Stimulated activated CD8-positive, alpha-beta memory T cell treated with anti-CD3 and anti-CD28 coated beads, Interleukin-12 subunit alpha, Interleukin-12 subunit beta, amount 100 ng/mL, for 24 hours (primary cell): ENCODE measurements around the gene KPNA3.
"Not testable (repeated sequence)": the region's sequence is repeated elsewhere in the genome, so short reads cannot be mapped to it uniquely, and the experiment has no call there.

Experiments
- DNase-seq: peaks from one replicate; pipeline ENCODE4 v3.0.0-alpha.2; 2020; ENCODE audit errors: extremely low read depth

Gene KPNA3

DNA sequence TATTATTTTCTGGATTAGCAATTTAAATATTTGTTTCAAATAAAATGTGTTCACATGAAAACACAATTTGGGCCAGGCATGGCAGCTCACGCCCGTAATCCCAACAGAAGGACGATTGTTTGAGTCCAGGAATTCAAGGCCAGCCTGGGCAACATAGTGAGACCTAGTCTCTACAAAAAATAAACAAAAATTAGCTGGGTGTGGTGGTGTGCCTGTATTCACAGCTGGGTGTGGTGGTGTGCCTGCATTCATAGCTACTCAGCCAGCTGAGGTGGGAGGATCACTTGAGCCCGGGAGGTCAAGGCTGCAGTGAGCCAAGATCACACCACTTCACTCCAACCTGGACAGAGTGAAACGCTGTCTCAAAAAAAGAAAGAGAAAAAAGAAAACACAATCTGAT, 46.4 kb downstream of the KPNA3 start:
- no peak for DNase-seq

DNA sequence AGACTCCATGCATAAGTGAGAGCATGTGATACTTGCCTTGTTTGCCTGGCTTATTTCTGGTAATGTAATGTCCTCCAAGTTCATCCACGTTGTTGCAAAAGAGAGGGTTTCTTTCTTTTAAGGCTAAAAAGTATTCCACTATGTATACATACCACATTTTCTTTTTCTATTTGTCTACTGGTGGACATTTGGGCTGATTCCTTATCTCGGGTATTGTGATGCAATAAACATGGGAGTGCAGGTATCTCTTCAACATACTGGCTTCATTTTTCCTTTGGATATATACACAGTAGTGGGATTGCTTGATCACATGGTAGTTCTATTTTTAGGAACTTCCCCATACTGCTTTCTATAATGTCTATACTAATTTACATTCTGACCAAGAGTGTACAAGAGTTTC, 51.6 kb downstream of the KPNA3 start:
- no peak for DNase-seq

GRCh38 chr13:49739498-49740187, 52.8 kb downstream of the KPNA3 start:
- DNase-seq: no peak

DNA sequence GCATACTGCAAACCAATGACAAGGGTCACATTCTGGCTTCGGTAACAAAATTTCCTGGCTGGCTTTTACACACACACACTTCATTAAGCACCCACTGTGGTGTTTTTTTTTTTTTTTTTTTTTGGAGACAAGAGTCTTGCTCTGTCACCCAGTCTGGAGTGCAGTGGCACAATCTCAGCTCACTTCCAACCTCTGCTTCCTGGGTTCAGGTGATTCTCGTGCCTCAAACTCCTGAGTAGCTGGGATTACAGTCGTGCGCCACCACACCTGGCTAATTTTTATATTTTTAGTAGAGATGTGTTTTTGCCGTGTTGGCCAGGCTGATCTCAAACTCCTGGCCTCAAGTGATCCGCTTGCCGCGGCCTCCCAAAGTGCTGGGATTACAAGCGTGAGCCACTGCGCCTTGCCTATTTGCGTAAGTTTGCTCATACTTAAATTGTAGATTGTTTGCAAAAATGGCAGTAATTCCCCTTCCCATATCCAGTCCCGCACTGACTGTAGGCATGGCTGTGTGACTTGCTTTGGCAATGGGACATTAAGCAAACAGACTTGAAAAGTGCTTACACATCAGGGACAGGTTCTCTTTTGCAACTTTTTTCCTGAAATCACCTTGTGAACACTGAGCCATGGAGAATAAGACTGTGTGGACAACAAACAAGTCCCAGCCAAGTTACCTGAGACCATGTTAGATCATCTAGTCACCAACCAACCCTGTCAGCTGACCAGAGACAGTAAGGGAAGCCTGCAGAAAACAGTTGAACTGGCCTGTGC, 59.1 kb downstream of the KPNA3 start:
- DNase-seq: no peak

DNA sequence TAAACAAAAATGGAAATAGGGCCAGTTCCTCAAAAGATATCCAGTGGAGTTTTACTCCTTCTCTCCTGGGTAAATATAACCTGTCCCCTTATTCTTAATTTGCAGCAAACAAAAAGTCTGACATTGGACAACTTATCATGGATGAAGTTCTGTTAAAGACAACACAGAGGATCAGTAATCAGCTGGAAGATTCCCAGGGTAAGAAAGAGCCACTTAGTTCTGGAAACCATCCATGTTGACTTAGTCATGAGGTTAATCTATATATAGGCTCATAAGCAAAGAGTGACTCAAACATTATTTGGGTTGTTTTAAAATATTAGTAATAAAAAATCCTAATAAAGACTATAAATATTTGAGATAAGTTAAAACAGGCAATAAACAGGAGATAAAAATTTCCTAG, 60.7 kb downstream of the KPNA3 start:
- no peak for DNase-seq

DNA sequence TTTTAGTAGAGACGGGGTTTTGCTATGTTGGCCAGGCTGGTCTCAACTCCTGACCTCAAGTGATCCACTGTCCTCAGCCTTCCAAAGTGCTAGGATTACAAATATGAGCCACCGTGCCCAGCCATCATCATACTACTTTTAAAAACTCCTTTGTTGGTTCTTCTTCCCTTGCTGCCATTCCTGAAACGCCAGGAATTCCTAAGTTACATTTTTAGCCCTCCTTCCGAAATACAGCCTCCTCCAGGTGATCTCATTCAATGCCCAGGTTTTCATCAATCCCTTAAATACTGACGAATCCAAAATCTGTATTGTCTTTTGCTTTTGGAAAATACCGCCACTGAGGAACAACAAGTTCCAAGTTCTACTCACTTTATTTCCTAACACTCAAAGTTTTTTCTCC, 75.9 kb downstream of the KPNA3 start:
- no peak for DNase-seq

DNA sequence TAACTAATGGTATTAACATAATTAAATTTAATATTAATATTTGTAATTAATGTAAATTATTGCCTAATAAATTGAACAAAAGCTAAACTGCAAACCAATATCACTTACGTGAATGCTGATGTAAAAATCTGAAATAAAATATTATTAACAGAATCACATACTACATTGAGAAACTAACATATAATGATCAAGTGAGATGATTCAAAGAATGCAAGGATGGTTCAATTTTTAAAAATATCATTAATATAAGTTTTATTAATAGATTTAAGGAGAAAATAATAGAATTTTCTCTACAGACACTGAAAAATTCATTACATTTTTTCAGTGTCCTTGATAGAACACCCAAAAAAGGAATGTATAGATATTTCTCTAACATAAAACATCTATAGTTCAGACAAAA, 77.7 kb downstream of the KPNA3 start:
- DNase-seq: no peak

- DNase-seq: no peak
Observed at GRCh38 chr13:49711218-49711863, 81.1 kb downstream of the KPNA3 start.

DNA sequence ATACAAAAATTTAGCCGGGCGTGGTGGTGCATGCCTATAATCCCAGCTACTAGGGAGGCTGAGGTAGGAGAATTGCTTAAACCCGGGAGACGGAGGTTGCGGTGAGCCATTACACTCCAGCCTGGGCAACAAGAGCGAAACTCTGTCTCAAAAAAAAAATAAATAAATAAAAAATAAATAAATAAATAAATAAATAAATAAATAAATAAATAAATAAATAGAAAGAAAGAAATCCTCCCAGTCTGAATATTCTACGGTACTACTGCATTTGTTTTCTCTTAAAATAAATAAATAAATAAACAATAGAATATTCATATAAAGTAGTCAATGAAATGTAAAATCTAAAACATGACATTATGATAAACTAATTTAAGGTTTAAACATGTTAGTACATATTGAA, 88.2 kb downstream of the KPNA3 start:
- DNase-seq: not testable (repeated sequence)

GRCh38 chr13:49701491-49701890, 91.0 kb downstream of the KPNA3 start:
- no peak for DNase-seq

GRCh38 chr13:49697468-49697867, 95.0 kb downstream of the KPNA3 start:
- DNase-seq: no peak

DNA sequence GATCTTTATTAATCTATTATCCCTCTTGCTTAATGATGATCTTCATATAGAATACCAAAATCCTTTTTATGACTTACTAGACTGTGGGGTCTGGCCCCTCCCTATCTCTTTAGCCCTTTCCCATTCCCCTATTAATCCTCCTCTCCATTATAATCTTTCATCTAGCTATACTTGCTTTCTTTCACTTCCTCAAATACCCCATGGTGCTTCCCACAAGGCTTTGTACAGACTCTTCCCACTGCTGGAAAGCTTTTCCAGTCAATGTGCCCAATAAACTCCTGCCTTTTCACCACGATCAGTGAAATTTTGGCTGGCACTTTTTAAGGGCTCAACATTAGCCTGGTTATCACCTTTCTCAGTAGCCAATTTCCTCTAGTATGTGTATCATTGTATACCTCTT, 98.0 kb downstream of the KPNA3 start:
- no peak for DNase-seq

- DNase-seq: no peak
Observed at GRCh38 chr13:49693877-49694276, 98.6 kb downstream of the KPNA3 start.

GRCh38 chr13:49693191-49693733, 99.2 kb downstream of the KPNA3 start:
- DNase-seq: no peak

GRCh38 chr13:49690995-49691784, 101.3 kb downstream of the KPNA3 start, which contains the start of gene EBPL:
EBPL (minus strand) TSS chr13:49691486; CDS start chr13:49691424, 62 bp downstream.
- DNase-seq: peak; percentile 80

DNA sequence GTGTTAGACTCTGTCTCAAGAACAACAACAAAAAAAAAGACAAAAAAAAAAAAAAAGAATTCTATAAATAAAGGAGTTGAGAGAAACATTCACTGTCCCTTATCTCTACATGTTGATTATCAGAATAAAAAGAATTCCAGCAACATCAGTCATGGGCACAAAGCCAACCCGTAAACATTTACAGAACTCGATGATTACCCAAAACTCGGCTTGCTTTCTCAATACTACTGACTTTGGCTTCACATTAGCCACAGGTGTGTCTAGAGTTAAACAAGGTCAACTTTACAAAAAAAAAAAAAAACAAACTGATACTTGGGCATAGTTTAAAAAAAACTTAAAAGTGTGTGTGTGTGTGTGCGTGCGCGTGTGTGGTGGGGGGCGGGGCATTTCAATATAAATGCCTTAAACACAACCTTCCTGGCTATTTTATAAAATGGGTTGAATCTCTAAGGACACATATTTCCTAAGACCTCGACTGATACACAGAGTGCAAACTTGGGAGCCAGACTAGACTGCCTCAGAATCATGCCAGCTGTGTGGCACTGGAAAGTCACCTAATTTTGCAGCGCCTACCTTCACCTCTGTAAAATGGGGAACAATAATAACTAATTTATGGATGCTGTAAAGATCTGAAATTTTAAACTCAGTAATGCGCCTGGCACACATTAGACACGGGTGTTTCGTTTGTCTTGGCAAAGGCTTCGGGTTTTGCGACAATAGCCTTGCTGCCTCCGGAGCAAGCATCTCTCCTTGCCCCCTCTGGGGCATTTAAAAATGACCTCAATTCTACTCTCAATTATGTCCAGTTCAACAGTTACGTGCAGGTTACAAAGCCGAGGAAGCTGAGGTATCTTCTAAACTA, 102.1 kb downstream of the KPNA3 start:
- no peak for DNase-seq

DNA sequence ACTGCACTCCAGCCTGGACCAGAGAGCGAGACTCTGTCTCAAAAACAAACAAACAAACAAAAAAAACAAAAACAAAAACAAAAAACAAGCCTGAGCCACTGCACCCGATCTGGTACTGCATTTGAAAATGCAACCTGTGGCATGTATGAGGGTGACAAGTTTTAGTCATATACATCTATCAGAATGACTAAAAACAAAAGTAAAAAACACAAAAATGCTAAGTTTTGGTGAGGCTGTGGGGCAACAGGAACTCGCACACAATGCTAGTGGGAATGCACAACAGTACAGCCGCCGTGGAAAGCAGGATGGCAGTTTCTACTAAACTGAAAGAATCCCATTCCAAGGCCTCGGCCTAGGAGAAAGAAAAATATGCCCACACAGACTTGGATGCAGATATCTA, 109.0 kb downstream of the KPNA3 start:
- no peak for DNase-seq

- no peak for DNase-seq
Observed at GRCh38 chr13:49681842-49682435, 110.5 kb downstream of the KPNA3 start.

GRCh38 chr13:49679246-49679645, 113.2 kb downstream of the KPNA3 start:
- no peak for DNase-seq

DNA sequence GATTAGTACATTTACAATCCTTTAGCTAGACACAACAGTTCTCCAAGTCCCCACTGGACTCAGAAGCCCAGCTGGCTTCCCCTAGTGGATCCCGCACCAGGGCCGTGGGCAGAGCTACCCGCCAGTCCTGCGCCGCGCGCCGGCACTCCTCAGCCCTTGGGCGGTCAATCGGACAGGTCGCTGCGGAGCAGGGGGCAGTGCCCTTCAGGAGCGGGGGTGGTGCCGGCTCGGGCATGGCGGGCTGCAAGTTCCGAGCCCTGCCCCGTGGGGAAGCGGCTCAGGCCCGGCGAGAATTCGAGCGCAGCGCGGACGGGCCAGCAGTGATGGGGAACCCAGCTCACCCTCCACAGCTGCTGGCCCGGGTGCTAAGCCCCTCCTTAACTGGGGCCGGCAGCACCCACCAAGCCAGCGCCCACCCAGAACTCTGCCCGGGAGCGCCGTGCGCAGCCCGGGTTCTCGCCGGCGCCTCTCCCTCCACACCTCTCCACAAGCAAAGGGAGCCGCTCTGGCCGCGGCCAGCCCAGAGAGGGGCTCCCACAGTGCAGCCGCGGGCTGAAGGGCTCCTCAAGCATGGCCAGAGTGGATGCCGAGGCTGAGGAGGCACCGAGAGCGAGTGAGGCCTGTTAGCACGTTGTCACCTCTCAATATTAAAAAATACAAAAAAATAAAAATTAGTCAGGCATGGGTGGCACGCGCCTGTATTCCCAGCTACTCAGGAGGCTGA, 114.1 kb downstream of the KPNA3 start:
- no peak for DNase-seq
